DND-41 (cell line): ENCODE results near the gene NFAM1.

ENCODE experiments used
- CTCF ChIP-seq: IDR thresholded peaks from 2 replicates; pipeline ENCODE4 v1.5.1; 2012; ENCODE audit warnings: borderline replicate concordance, low read length, moderate library complexity, mild to moderate bottlenecking; ENCODE audit not compliant: poor library complexity, severe bottlenecking; ENCODE audit errors: extremely low read depth
- EZH2 ChIP-seq: IDR thresholded peaks from 3 replicates; pipeline ENCODE4 v1.6.1; 2012; ENCODE audit warnings: borderline replicate concordance, low read depth, mild to moderate bottlenecking, moderate library complexity, low read length, inconsistent platforms; ENCODE audit not compliant: severe bottlenecking

- TF ChIP-seq CTCF (no peak), EZH2 (no peak)
These were observed 98.7 kb downstream of the NFAM1 start for GRCh38 chr22:42333544-42333943.
